Activated T-cell treated with anti-CD3 and anti-CD28 coated beads, Interleukin-2, amount 50 U/mL, for 72 hours (primary cell): Measurements from ENCODE around the gene EPB41L1. TPM values are rescaled to one million over a fixed set of nuclear protein-coding genes. Genes with fewer than 3 reads are reported as not detected.

Source experiments
- ATAC-seq, 2 donors: fragments of 150-1000 bp; cut with Tn5 transposase; replicated peaks in 1 of 2; 2 replicates each; pipeline ENCODE4 v1.10.0; 2021; ENCODE audit warnings: moderate library complexity in 2 of 2, mild to moderate bottlenecking in 1 of 2
- DNase-seq, 2 donors: peaks; one replicate each; pipeline ENCODE4 v3.0.0; 2021 to 2022; ENCODE audit warnings: mixed read lengths in 1 of 2
- H3K27ac Mint-ChIP-seq: one replicate; pipeline ENCODE4 v1.8.0; 2022; ENCODE audit warnings: mild to moderate bottlenecking, moderate library complexity, mixed read lengths
- H3K27me3 Mint-ChIP-seq: one replicate; pipeline ENCODE4 v1.8.0; 2022; ENCODE audit warnings: low read depth, mixed read lengths
- H3K36me3 Mint-ChIP-seq, 2 donors: one replicate each; pipeline ENCODE4 v1.8.0; 2022; ENCODE audit warnings: mixed read lengths in 2 of 2, mild to moderate bottlenecking in 1 of 2; ENCODE audit not compliant: insufficient read depth in 2 of 2
- H3K4me1 Mint-ChIP-seq: one replicate; pipeline ENCODE4 v1.8.0; 2022; ENCODE audit warnings: low read depth, mixed read lengths
- H3K4me3 Mint-ChIP-seq, 2 donors: one replicate each; pipeline ENCODE4 v1.8.0; 2022; ENCODE audit warnings: mild to moderate bottlenecking in 2 of 2, mixed read lengths in 2 of 2, moderate library complexity in 2 of 2
- H3K9me3 Mint-ChIP-seq, 2 donors: one replicate each; pipeline ENCODE4 v1.8.0; 2022; ENCODE audit warnings: mixed read lengths in 2 of 2
- total RNA-seq, 2 donors: library from RNA; stranded (reverse); gene quantifications; one replicate each; pipeline ENCODE4 v1.2.3, GENCODE V29; 2022

The EPB41L1 gene
- total RNA-seq, 2 donors from 2014 or later, result 0.51 to 0.70 TPM

GRCh38 chr20:36173451-36173933 is 19.0 kb downstream of the EPB41L1 start:
- H3K27ac Mint-ChIP-seq, result no peak overlapping the region
- no peak overlapping the region for H3K4me3 Mint-ChIP-seq
- DNase-seq (no peak), ATAC-seq (peak; percentile 34 to 35)
- H3K4me1 Mint-ChIP-seq, result peaks cover 7% of the 10 kb centered on the region
- no peaks in the 10 kb centered on the region for H3K36me3 Mint-ChIP-seq
- H3K9me3 Mint-ChIP-seq, result no peaks in the 10 kb centered on the region
- H3K27me3 Mint-ChIP-seq, result no peaks in the 10 kb centered on the region

DNA sequence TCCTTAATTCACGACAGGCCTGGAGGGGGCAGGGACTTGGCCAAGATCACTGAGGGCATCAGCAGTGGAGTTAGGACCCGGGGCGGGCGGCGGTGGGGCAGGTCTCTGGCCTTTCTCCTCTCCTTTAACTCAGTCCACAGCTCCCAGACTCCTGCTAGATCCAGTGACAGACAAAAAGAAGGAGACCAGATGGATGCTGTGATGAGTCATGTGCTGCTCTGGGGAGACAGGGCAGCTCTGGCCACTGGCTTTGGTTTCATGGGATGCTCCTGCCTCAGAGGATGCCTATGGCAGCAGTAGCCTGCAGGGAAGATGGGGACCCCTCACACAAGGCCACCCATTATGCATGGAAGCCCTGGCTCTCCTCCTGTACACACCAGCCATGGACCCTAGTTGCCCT is 20.5 kb downstream of the EPB41L1 start:
- H3K9me3 Mint-ChIP-seq, result no peaks in the 10 kb centered on the region
- no peaks in the 10 kb centered on the region for H3K27me3 Mint-ChIP-seq
- ATAC-seq (no peak), DNase-seq (no peak)
- H3K4me3 Mint-ChIP-seq, result no peak overlapping the region
- H3K4me1 Mint-ChIP-seq, result peaks cover 7% of the 10 kb centered on the region
- no peaks in the 10 kb centered on the region for H3K36me3 Mint-ChIP-seq
- no peak overlapping the region for H3K27ac Mint-ChIP-seq

DNA sequence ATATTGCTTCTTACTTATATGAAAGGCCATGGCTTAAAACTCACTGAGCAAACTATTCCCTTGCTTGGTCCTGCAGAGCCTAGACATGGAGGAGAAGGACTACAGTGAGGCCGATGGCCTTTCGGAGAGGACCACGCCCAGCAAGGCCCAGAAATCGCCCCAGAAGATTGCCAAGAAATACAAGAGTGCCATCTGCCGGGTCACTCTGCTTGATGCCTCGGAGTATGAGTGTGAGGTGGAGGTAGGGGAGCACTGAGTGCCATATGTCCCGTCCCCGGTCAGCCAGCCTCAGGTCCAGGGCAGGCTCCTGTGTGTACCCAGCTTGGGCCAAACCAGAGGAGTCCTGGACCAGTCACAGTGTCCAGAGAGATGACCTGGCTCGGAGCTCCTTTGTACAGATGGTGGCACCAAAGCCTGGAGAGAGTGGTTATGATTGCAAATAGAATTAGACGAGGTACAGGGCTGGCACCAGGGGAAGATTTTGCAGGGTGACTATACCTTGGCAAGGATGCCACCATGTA is 21.0 kb downstream of the EPB41L1 start:
- DNase-seq (no peak), ATAC-seq (no peak)
- Mint-ChIP-seq H3K4me3 (no peak overlapping the region), H3K27ac (no peak overlapping the region), H3K9me3 (no peaks in the 10 kb centered on the region), H3K36me3 (no peaks in the 10 kb centered on the region), H3K27me3 (no peaks in the 10 kb centered on the region), H3K4me1 (peaks cover 7% of the 10 kb centered on the region)

GRCh38 chr20:36177716-36178115 is 23.2 kb downstream of the EPB41L1 start:
- Mint-ChIP-seq H3K36me3 (no peaks in the 10 kb centered on the region), H3K4me3 (no peak overlapping the region), H3K4me1 (peaks cover 7% of the 10 kb centered on the region), H3K27me3 (no peaks in the 10 kb centered on the region), H3K9me3 (no peaks in the 10 kb centered on the region), H3K27ac (no peak overlapping the region)
- ATAC-seq (no peak), DNase-seq (no peak)

DNA sequence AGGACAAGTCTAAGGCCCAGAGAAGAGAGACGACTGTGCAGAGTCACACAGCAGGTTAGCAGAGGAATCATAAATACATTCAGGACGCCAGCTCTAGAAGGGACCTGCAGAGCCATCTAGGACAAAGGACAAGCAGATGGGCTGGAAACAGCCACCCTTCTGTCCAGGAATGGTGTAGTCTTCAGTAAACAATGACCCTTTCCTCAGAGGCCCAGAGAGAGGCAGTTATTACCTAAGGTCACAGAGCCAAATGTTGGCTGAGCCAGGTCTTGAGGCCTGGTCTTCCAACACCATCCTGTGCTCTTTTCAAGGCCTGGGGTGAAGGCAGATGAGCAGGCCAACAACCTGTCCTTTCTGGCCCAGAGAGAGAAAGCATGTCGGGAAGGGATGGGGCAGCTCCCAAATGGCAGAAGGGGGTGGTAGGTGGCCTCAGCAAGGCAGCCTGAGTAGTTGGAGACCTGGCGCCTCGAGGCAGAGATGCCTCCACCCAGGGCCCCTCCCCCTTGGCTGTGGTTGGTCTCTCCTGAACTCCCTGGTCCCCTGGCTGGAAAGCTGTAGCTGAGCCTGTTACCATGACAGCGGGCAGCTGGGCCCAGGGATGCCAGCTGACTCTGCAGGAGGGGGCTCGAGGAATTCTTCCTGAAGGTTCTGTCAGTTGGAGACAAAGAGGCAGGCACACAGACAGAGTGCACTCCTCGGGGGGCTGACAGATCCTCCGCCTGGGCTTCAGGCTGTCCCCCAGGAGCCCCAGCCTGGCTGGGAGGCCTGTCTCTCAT is 24.8 kb downstream of the EPB41L1 start:
- Mint-ChIP-seq H3K27me3 (no peaks in the 10 kb centered on the region), H3K27ac (no peak overlapping the region), H3K36me3 (no peaks in the 10 kb centered on the region), H3K9me3 (no peaks in the 10 kb centered on the region), H3K4me1 (no peaks in the 10 kb centered on the region), H3K4me3 (no peak overlapping the region)
- DNase-seq (no peak), ATAC-seq (no peak)

DNA sequence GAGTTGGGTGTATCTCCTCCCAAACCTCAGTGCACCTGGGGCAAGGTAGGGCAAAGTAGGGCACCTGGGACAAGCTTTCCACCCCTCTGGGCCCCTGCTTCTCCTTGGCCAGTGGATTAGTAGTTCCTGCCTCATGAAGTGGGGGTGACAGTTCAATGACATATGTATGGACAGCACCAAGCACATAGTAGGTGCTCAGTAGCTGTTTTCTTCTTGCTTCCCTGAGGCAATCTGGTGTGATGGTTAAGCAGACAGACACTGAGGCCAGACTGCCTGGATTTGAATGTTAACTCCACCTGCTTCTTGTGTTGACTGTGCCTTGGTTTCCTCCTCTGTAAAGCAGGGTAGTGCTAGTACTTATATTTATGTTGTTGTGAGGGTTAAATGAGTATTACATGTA is 25.8 kb downstream of the EPB41L1 start:
- H3K4me3 Mint-ChIP-seq, result no peak overlapping the region
- H3K4me1 Mint-ChIP-seq, result no peaks in the 10 kb centered on the region
- DNase-seq (no peak), ATAC-seq (no peak)
- no peaks in the 10 kb centered on the region for H3K27me3 Mint-ChIP-seq
- no peaks in the 10 kb centered on the region for H3K9me3 Mint-ChIP-seq
- H3K27ac Mint-ChIP-seq, result no peak overlapping the region
- no peaks in the 10 kb centered on the region for H3K36me3 Mint-ChIP-seq

DNA sequence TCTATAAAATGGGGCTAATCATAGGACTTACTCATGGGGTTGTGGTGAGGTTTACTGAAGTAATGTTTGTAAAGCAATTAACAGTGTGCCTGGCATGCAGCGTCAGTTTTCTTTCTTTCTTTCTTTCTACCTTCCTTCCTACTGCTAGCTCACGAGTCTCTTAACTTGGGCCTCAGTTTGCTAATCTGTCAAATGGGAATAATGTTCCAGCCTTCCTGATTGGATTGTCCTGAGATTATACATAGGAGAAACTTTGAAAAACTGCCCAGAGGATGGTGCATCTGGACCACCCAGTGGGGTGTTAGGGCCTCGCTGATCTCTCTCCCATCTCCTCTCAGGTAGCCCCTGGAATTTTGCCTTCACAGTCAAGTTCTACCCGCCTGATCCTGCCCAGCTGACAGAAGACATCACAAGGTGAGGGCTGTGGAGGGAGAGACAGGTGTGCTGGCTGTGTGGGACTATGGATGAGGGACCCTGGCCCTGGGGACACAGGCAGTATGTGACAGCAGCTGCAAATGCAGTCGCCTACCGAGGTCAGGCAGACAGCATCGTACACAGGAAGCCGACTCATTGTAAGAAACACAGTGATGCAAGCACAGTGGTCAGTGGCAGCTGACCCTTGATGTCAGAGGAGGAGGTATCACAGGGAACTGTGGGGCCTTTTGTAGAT is 27.5 kb downstream of the EPB41L1 start:
- Mint-ChIP-seq H3K4me3 (no peak overlapping the region), H3K36me3 (no peaks in the 10 kb centered on the region), H3K27ac (no peak overlapping the region), H3K27me3 (no peaks in the 10 kb centered on the region), H3K9me3 (no peaks in the 10 kb centered on the region), H3K4me1 (no peaks in the 10 kb centered on the region)
- ATAC-seq, result peak in 1 of 2 donors; percentile 69
- DNase-seq, result no peak

- Mint-ChIP-seq H3K9me3 (no peaks in the 10 kb centered on the region), H3K4me1 (no peaks in the 10 kb centered on the region), H3K27me3 (no peaks in the 10 kb centered on the region), H3K27ac (no peak overlapping the region), H3K36me3 (no peaks in the 10 kb centered on the region), H3K4me3 (no peak overlapping the region)
- ATAC-seq (no peak), DNase-seq (no peak)
These were observed 28.1 kb downstream of the EPB41L1 start for GRCh38 chr20:36182604-36183154.

DNA sequence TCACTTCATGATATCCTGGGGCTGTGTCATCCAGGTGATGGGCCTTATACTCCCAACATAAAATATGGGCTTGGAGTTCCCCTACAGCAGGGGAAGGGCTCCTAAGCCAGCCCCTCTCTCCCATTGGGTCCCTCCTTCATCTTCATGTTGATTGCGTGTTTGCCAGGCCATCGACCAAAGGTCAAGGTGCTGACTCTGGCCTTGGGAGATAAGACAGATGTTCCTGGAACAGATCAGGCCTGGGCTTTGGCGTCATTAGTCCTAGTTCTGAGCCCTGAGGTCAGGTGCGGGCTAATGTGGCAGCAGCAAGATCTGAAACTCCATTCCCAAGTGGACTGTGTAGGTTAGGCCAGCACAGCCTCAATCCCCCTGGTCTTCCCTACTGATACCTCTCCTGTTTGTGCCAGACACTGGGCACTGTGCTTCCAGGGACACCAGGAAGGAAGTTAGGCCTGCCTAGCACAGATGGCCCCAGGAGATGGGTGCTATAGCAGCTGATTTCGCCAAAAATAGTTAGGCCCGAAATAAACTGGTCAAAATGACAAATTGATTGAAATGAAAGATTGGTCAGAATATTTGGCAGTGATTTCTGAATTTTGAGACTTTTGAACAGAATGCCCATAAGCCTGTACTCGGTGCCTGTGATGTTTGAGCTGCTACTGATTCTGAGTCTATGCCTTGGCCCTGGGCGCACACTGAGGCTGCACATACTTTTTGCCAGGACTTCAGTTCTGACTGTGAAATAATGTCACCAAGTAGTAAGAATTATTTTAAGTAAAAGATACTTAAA is 28.8 kb downstream of the EPB41L1 start:
- Mint-ChIP-seq H3K4me3 (no peak overlapping the region), H3K4me1 (no peaks in the 10 kb centered on the region), H3K27ac (peak overlapping the region; percentile 12), H3K36me3 (no peaks in the 10 kb centered on the region), H3K9me3 (no peaks in the 10 kb centered on the region), H3K27me3 (no peaks in the 10 kb centered on the region)
- DNase-seq, result no peak
- ATAC-seq, result no peak

GRCh38 chr20:36184816-36185776 is 30.6 kb downstream of the EPB41L1 start:
- H3K4me1 Mint-ChIP-seq, result no peaks in the 10 kb centered on the region
- H3K27ac Mint-ChIP-seq, result no peak overlapping the region
- H3K36me3 Mint-ChIP-seq, result no peaks in the 10 kb centered on the region
- ATAC-seq (no peak), DNase-seq (no peak)
- no peaks in the 10 kb centered on the region for H3K27me3 Mint-ChIP-seq
- H3K4me3 Mint-ChIP-seq, result no peak overlapping the region
- H3K9me3 Mint-ChIP-seq, result no peaks in the 10 kb centered on the region

- DNase-seq (no peak), ATAC-seq (no peak)
- H3K36me3 Mint-ChIP-seq, result no peaks in the 10 kb centered on the region
- H3K9me3 Mint-ChIP-seq, result no peaks in the 10 kb centered on the region
- peaks cover 13% of the 10 kb centered on the region for H3K27me3 Mint-ChIP-seq
- no peaks in the 10 kb centered on the region for H3K4me1 Mint-ChIP-seq
- no peak overlapping the region for H3K27ac Mint-ChIP-seq
- no peak overlapping the region for H3K4me3 Mint-ChIP-seq
These were observed 39.6 kb downstream of the EPB41L1 start for GRCh38 chr20:36193977-36194712.
